Activated B cell treated with CpG ODN at 0.5 μM for 24 hours (primary cell): Measurements from ENCODE around the gene DLGAP3. TPM values are rescaled to one million over a fixed set of nuclear protein-coding genes. Genes with fewer than 3 reads are reported as not detected.
"Not testable (repeated sequence)": the region's sequence is repeated elsewhere in the genome, so short reads cannot be mapped to it uniquely, and the experiment has no call there.

Experiments
- ATAC-seq: fragments of 200-7000 bp; cut with Tn5 transposase; one replicate; pipeline ENCODE4 v1.10.0; 2021; ENCODE audit warnings: low read depth, mild to moderate bottlenecking, moderate library complexity
- CTCF ChIA-PET: fragments of 350-600 bp; sonication (Branson Sonifier 250); formaldehyde crosslinking; loops from one replicate; lab custom pipeline; 2021; ENCODE audit warnings: antibody characterized with exemption; lab: Charles Lee
- POLR2A ChIA-PET: fragments of 350-600 bp; sonication (Branson Sonifier 250); formaldehyde crosslinking; loops from one replicate; lab custom pipeline; 2021; ENCODE audit warnings: antibody characterized with exemption; lab: Charles Lee
- DNase-seq: peaks from one replicate; pipeline ENCODE4 v3.0.0; 2022
- H3K27ac Mint-ChIP-seq: one replicate; pipeline ENCODE4 v1.8.0; 2020; ENCODE audit warnings: mixed read lengths
- H3K27me3 Mint-ChIP-seq: one replicate; pipeline ENCODE4 v1.8.0; 2021; ENCODE audit warnings: mixed read lengths
- H3K36me3 Mint-ChIP-seq: one replicate; pipeline ENCODE4 v1.8.0; 2021; ENCODE audit warnings: low read depth, mixed read lengths
- H3K4me1 Mint-ChIP-seq: one replicate; pipeline ENCODE4 v1.8.0; 2021; ENCODE audit warnings: mixed read lengths
- H3K4me3 Mint-ChIP-seq: one replicate; pipeline ENCODE4 v1.8.0; 2020; ENCODE audit warnings: mild to moderate bottlenecking, mixed read lengths
- H3K9me3 Mint-ChIP-seq: one replicate; pipeline ENCODE4 v1.8.0; 2020; ENCODE audit warnings: mixed read lengths
- intact Hi-C: fragments of 100-400 bp; cut with micrococcal nuclease; formaldehyde crosslinking; loops from one replicate; pipeline ENCODE4 v1.15.1; 2024
- total RNA-seq: library from RNA; stranded (reverse); gene quantifications from 2 replicates; pipeline ENCODE4 v1.2.3, GENCODE V29; 2022
- TF ChIP-seq, protein P1 (sequence below): fragments of 200-600 bp; IDR thresholded peaks from one replicate; pipeline ENCODE4 v1.8.0; 2022; ENCODE audit warnings: antibody characterized with exemption, mild to moderate bottlenecking

Gene DLGAP3
- total RNA-seq, 1 donor from 2014 or later = 6.0 TPM

GRCh38 chr1:34825455-34826091, 103.9 kb downstream of the DLGAP3 start:
- H3K27ac Mint-ChIP-seq = no peak overlapping the region
- CTCF ChIA-PET = no interaction called here
- TF ChIP-seq, protein P1, sequence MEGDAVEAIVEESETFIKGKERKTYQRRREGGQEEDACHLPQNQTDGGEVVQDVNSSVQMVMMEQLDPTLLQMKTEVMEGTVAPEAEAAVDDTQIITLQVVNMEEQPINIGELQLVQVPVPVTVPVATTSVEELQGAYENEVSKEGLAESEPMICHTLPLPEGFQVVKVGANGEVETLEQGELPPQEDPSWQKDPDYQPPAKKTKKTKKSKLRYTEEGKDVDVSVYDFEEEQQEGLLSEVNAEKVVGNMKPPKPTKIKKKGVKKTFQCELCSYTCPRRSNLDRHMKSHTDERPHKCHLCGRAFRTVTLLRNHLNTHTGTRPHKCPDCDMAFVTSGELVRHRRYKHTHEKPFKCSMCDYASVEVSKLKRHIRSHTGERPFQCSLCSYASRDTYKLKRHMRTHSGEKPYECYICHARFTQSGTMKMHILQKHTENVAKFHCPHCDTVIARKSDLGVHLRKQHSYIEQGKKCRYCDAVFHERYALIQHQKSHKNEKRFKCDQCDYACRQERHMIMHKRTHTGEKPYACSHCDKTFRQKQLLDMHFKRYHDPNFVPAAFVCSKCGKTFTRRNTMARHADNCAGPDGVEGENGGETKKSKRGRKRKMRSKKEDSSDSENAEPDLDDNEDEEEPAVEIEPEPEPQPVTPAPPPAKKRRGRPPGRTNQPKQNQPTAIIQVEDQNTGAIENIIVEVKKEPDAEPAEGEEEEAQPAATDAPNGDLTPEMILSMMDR = no peak
- intact Hi-C loops = no loop called here
- H3K36me3 Mint-ChIP-seq = no peaks in the 10 kb centered on the region
- H3K9me3 Mint-ChIP-seq = no peaks in the 10 kb centered on the region
- H3K4me3 Mint-ChIP-seq = no peak overlapping the region
- H3K4me1 Mint-ChIP-seq = peaks cover 12% of the 10 kb centered on the region
- POLR2A ChIA-PET = no interaction called here
- no peaks in the 10 kb centered on the region for H3K27me3 Mint-ChIP-seq
- no peak for DNase-seq
- ATAC-seq = no peak

GRCh38 chr1:34824817-34825454, 104.5 kb downstream of the DLGAP3 start:
- no peaks in the 10 kb centered on the region for H3K36me3 Mint-ChIP-seq
- ATAC-seq (no peak), DNase-seq (no peak)
- TF ChIP-seq, protein P1 = no peak
- ChIA-PET CTCF (no interaction called here), POLR2A (no interaction called here)
- H3K27me3 Mint-ChIP-seq = no peaks in the 10 kb centered on the region
- H3K4me3 Mint-ChIP-seq = no peak overlapping the region
- peaks cover 12% of the 10 kb centered on the region for H3K4me1 Mint-ChIP-seq
- intact Hi-C loops = no loop called here
- H3K27ac Mint-ChIP-seq = no peak overlapping the region
- H3K9me3 Mint-ChIP-seq = no peaks in the 10 kb centered on the region

DNA sequence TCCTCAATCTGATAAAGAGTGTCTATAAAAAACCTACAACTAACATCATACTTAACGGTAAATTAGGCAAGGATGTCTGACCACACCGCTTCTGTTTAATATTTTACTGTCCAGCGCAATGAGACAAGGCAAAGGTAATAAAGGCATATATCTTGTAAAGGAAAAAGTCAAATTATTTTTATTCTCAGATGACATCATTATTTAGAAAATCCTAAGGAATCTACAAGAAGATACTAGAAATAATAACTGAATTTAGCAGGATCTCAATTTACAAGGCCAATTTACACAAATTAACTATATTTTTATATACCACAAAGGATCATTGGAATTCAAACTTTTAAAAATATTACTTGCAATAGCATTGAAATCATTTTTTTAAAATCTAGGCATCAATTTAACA, 107.2 kb downstream of the DLGAP3 start:
- POLR2A ChIA-PET = no interaction called here

DNA sequence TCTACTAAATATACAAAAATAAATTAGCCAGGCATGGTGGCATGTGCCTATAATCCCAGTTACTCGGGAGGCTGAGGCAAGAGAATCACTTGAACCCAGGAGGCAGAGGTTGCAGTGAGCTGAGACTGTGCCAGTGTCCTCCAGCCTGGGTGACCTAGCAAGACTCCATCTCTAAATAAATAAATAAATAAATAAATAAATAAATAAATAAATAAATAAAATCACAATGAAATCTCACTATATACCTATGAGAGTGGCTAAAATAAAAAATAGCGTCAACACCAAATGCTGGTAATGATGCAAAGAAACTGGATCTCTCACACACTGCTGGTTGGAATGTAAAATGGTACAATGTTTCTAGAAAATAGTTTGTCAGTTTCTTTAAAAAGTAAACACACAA, 110.6 kb downstream of the DLGAP3 start:
- H3K9me3 Mint-ChIP-seq, ATAC-seq, H3K4me3 Mint-ChIP-seq, intact Hi-C loops, CTCF ChIA-PET, DNase-seq, H3K36me3 Mint-ChIP-seq, H3K27me3 Mint-ChIP-seq, H3K27ac Mint-ChIP-seq, POLR2A ChIA-PET: not testable (repeated sequence)
- H3K4me1 Mint-ChIP-seq = peaks cover 12% of the 10 kb centered on the region

More for the DNA sequence above, 107.2 kb downstream of the DLGAP3 start:
- Mint-ChIP-seq H3K9me3 (no peaks in the 10 kb centered on the region), H3K27me3 (no peaks in the 10 kb centered on the region), H3K27ac (no peak overlapping the region), H3K4me1 (peaks cover 12% of the 10 kb centered on the region), H3K36me3 (no peaks in the 10 kb centered on the region), H3K4me3 (no peak overlapping the region)
- CTCF ChIA-PET = no interaction called here
- DNase-seq (no peak), ATAC-seq (no peak)
- TF ChIP-seq, protein P1 = no peak
- intact Hi-C loops = no loop called here

GRCh38 chr1:34816778-34817177, 112.7 kb downstream of the DLGAP3 start:
- TF ChIP-seq, protein P1 = no peak
- no peak for ATAC-seq

More at GRCh38 chr1:34816778-34817177, 112.7 kb downstream of the DLGAP3 start:
- ChIA-PET CTCF (no interaction called here), POLR2A (no interaction called here)
- intact Hi-C loops = no loop called here
- H3K4me1 Mint-ChIP-seq = peaks cover 4% of the 10 kb centered on the region
- H3K4me3 Mint-ChIP-seq = no peak overlapping the region
- H3K27me3 Mint-ChIP-seq = no peaks in the 10 kb centered on the region
- no peaks in the 10 kb centered on the region for H3K36me3 Mint-ChIP-seq
- H3K27ac Mint-ChIP-seq = no peak overlapping the region
- no peaks in the 10 kb centered on the region for H3K9me3 Mint-ChIP-seq
- no peak for DNase-seq
